Mucosa of rectum (tissue), 2 donors: Measurements from ENCODE around the gene SFXN1.
"Not testable (repeated sequence)": the region's sequence is repeated elsewhere in the genome, so short reads cannot be mapped to it uniquely, and the experiment has no call there.

Experiments used
- H3K27ac ChIP-seq, 2 donors: one replicate each; pipeline ENCODE4 v1.7.0; 2013; ENCODE audit warnings: inconsistent platforms in 2 of 2, low read depth in 2 of 2, low read length in 2 of 2
- H3K27me3 ChIP-seq, 2 donors: one replicate each; pipeline ENCODE4 v1.7.0; 2013; ENCODE audit warnings: low read length in 2 of 2; ENCODE audit not compliant: control insufficient read depth in 2 of 2, insufficient read depth in 2 of 2
- H3K36me3 ChIP-seq, 2 donors: one replicate each; pipeline ENCODE4 v1.7.0; 2013; ENCODE audit warnings: low read length in 2 of 2; ENCODE audit not compliant: control insufficient read depth in 2 of 2, insufficient read depth in 2 of 2
- H3K4me1 ChIP-seq, 2 donors: one replicate each; pipeline ENCODE4 v1.7.0; 2013; ENCODE audit warnings: low read length in 2 of 2, mild to moderate bottlenecking in 1 of 2; ENCODE audit not compliant: control insufficient read depth in 2 of 2, insufficient read depth in 2 of 2
- H3K4me3 ChIP-seq, 2 donors: one replicate each; pipeline ENCODE4 v1.7.0; 2013; ENCODE audit warnings: low read length in 2 of 2
- H3K9ac ChIP-seq, 2 donors: one replicate each; pipeline ENCODE4 v1.7.0; 2013; ENCODE audit warnings: low read length in 2 of 2, low read depth in 1 of 2, mild to moderate bottlenecking in 1 of 2
- H3K9me3 ChIP-seq, 2 donors: one replicate each; pipeline ENCODE4 v1.7.0; 2013; ENCODE audit warnings: low read length in 2 of 2; ENCODE audit not compliant: control insufficient read depth in 2 of 2
- donor health status: healthy.
- donor health status: Normal muscosa, but diverticular disease.

Gene SFXN1

GRCh38 chr5:175478384-175479124 lies at the start of gene SFXN1:
Gene SFXN1, plus strand, starts transcription at chr5:175478560. Its CDS starts 13,544 bp downstream, at chr5:175492104.
- peak within 1 kb of the TSS; percentile 58 to 84 for H3K9ac ChIP-seq
- peak within 1 kb of the TSS; percentile 81 to 82 for H3K4me3 ChIP-seq
- no peaks in the 10 kb centered on the region for H3K9me3 ChIP-seq
- H3K4me1 ChIP-seq = peaks cover 13 to 14% of the 10 kb centered on the region in 2 donors
- peak within 1 kb of the TSS; percentile 63 to 80 for H3K27ac ChIP-seq
- H3K36me3 ChIP-seq = peaks cover 2 to 3% of the 10 kb centered on the region in 2 donors
- peaks cover 0 to 3% of the 10 kb centered on the region in 2 donors for H3K27me3 ChIP-seq

- no peak overlapping the region for H3K9ac ChIP-seq
- H3K27ac ChIP-seq = no peak overlapping the region
- no peak overlapping the region for H3K4me3 ChIP-seq
Measured at GRCh38 chr5:175434800-175435199, 43.6 kb upstream of the SFXN1 start.

DNA sequence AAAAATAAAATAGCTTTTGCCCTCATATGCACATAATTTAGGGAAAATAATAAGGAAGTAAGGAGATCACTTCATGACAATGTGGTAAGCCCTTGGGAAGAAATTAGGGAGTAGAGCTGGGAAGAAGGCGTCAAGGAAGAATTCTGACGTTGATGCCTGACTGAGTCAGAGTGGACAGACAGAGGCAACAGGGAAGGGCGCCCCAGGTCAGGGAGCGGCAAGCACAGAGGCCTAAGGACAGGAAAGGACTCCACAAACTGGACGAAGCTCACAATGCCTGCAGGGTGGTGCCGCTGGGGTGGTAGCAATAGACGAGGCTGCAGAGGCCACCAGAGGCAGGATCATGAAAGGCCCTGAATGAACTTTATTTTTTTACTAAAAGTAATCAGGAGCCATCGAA lies 42.0 kb upstream of the SFXN1 start:
- H3K4me1 ChIP-seq = no peaks in the 10 kb centered on the region
- peaks cover 0 to 2% of the 10 kb centered on the region in 2 donors for H3K27me3 ChIP-seq

More at GRCh38 chr5:175434800-175435199, 43.6 kb upstream of the SFXN1 start:
- no peaks in the 10 kb centered on the region for H3K4me1 ChIP-seq
- peaks cover 0 to 2% of the 10 kb centered on the region in 2 donors for H3K27me3 ChIP-seq
- H3K9me3 ChIP-seq = no peaks in the 10 kb centered on the region
- H3K36me3 ChIP-seq = no peaks in the 10 kb centered on the region

GRCh38 chr5:175438234-175438857 lies 40.0 kb upstream of the SFXN1 start:
- H3K4me3 ChIP-seq = no peak overlapping the region
- H3K4me1 ChIP-seq = no peaks in the 10 kb centered on the region
- H3K9me3 ChIP-seq = no peaks in the 10 kb centered on the region
- H3K36me3 ChIP-seq = no peaks in the 10 kb centered on the region
- H3K9ac ChIP-seq = no peak overlapping the region
- H3K27ac ChIP-seq = no peak overlapping the region
- peaks cover 4 to 5% of the 10 kb centered on the region in 2 donors for H3K27me3 ChIP-seq

More for the DNA sequence above, 42.0 kb upstream of the SFXN1 start:
- no peaks in the 10 kb centered on the region for H3K36me3 ChIP-seq
- no peak overlapping the region for H3K27ac ChIP-seq
- no peak overlapping the region for H3K4me3 ChIP-seq
- H3K9me3 ChIP-seq = no peaks in the 10 kb centered on the region
- H3K9ac ChIP-seq = no peak overlapping the region

DNA sequence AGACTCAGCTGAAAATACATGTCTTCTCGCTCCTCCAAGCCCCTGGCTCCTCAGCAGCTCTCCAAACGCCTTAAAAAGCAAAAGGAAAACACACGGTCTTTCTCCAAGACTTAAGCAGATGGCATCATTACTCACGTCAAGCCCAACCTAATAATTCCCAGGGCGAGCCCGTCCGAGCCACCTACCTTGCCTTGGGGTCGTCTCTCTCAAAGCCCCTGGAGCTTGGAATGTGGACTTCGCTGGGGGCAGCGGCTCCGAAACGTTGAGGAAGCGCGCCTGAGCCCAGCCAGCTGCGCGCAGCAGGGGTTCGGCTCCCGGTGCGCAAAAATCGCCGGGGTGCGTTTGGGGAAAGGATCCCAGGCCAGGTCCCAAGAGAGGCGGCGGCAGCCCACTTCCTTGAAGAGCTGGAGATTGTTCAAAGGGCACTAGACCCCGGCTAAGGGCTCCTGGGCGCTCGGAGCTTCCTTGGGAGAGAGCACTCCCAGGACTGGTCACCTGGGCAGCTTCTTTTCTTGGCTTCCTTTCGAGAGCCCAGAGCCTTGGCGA lies 34.8 kb upstream of the SFXN1 start:
- Histone ChIP-seq H3K27me3 (peaks cover 8 to 11% of the 10 kb centered on the region in 2 donors), H3K4me1 (no peaks in the 10 kb centered on the region), H3K9me3 (no peaks in the 10 kb centered on the region), H3K27ac (no peak overlapping the region), H3K9ac (no peak overlapping the region), H3K36me3 (no peaks in the 10 kb centered on the region), H3K4me3 (no peak overlapping the region)

DNA sequence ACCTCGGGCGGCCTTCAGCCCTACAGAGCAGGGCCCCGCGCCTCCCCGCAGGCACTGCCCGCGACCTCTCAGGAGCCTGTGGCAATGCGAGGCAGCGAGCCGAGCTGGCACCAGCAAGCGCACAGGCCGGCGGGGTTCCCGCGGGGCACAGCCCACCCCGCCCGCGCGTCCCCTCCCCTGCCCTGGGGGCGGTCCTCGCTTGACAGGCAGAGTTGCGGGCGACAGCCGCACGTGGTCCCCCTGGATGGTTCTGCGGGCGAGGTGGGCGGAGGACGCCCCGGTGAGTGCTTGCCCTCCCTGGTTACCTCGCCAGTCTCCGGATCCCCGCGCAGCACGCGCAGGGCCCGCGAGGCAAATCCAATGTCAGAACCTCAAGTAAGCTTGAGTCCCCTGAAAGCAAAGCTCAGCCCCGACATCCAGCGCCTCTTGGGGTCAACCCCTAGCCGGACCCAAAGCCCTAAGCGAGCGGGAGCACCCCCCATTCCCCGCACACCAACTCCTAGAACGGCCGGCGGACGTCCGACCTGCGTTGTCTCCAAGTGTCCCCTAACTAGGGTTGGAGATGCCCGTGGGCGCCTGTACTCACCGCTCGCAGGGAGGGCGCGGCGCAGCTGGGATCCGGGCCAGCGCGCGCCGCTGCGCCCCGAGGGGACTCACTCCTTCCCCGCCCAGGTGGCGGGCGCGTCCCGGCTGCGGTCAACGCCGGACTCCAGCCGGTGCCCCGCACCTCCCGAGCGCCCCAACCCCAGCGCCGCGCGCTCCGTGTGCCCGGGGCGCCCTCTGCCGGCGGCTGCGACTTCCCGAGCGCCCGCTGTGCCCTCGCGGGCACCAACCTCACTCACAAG lies 34.1 kb upstream of the SFXN1 start, which contains the start of gene DRD1:
Gene DRD1 (minus strand): TSS at position 123 of the 845 bp plus-strand sequence. CDS start 1,083 bp downstream, outside the sequence.
- Histone ChIP-seq H3K4me3 (peak within 1 kb of the TSS; percentile 7 to 33), H3K27ac (no peak within 1 kb of the TSS), H3K4me1 (no peaks in the 10 kb centered on the region), H3K36me3 (no peaks in the 10 kb centered on the region), H3K9ac (no peak within 1 kb of the TSS), H3K27me3 (peaks cover 8 to 11% of the 10 kb centered on the region in 2 donors), H3K9me3 (no peaks in the 10 kb centered on the region)

DNA sequence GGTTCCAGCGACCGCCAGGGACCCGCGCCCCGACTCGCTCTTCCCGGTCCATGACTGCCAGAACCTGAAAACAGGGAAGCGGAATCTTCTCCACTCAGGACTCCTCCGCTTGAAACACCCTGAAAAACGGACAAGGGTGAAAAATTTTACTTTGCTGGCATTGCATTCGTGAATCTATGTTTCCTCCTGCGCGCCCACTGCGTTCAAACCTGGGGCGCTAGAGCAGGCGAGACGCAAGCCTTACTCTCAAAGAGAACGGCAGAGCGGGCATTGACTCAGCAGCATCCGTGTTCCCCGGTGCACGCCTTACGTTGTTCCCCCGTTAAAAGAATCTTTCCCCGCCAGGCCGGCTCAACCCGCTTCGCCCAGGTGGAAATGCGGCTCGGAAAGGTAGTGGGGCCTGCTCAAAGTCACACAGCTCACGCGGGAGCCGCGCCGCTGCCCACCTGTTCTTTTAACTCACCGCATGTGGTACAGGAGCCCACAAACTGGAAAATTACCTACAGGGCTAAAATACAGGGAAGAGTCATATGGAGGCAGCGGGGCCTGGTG lies 33.4 kb upstream of the SFXN1 start:
- H3K9ac ChIP-seq = no peak overlapping the region
- peaks cover 8 to 11% of the 10 kb centered on the region in 2 donors for H3K27me3 ChIP-seq
- peak overlapping the region in 1 of 2 donors; percentile 33 for H3K4me3 ChIP-seq
- H3K4me1 ChIP-seq = no peaks in the 10 kb centered on the region
- H3K27ac ChIP-seq = no peak overlapping the region
- H3K9me3 ChIP-seq = no peaks in the 10 kb centered on the region
- no peaks in the 10 kb centered on the region for H3K36me3 ChIP-seq

GRCh38 chr5:175446378-175446777 lies 32.0 kb upstream of the SFXN1 start:
- H3K4me1 ChIP-seq, H3K9ac ChIP-seq, H3K4me3 ChIP-seq, H3K9me3 ChIP-seq, H3K27ac ChIP-seq, H3K36me3 ChIP-seq: not testable (repeated sequence)
- peaks cover 8 to 11% of the 10 kb centered on the region in 2 donors for H3K27me3 ChIP-seq

DNA sequence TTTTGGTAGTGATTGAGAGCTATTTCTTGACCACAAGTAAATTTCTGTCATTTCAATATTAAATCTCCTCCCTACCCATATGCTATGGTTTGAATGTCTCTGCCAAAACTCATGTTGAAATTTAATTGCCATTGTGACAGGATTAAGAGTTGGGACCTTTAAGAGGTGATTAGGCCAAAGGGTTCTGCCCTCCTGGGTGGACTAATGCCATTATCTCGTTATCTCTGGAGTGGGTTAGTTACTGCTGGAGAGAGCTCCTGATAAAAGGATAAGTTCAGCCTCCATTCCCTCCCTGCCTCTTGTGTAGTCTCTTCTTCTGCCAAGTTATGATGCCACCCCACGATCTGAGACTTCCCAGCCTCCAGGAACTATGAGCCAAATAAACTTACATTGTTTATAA lies 30.8 kb upstream of the SFXN1 start:
- no peak overlapping the region for H3K27ac ChIP-seq
- H3K9ac ChIP-seq = no peak overlapping the region
- no peaks in the 10 kb centered on the region for H3K4me1 ChIP-seq
- no peaks in the 10 kb centered on the region for H3K9me3 ChIP-seq
- H3K4me3 ChIP-seq = no peak overlapping the region
- no peaks in the 10 kb centered on the region for H3K36me3 ChIP-seq
- peaks cover 4 to 11% of the 10 kb centered on the region in 2 donors for H3K27me3 ChIP-seq
